GM18507 (cell line): Measurements from ENCODE around the gene RER1.

Source experiments
- DNase-seq: peaks from one replicate; pipeline ENCODE4 v3.0.0; 2011; ENCODE audit warnings: low read depth; ENCODE audit not compliant: insufficient read length; ENCODE audit errors: extremely low spot score
- FAIRE-seq: peaks from 2 replicates; lab custom pipeline; 2011; peaks lifted over from hg19 to GRCh38; lab: Jason Lieb, UNC

RER1 gene

GRCh38 chr1:2416403-2416802 lies 24.8 kb downstream of the RER1 start:
- DNase-seq (no peak), FAIRE-seq (no peak)

GRCh38 chr1:2417083-2417832 lies 25.6 kb downstream of the RER1 start:
- DNase-seq (no peak), FAIRE-seq (no peak)

- DNase-seq = no peak
- FAIRE-seq = no peak
Observed at GRCh38 chr1:2417833-2418225, 26.2 kb downstream of the RER1 start.

- DNase-seq = no peak
- no peak for FAIRE-seq
Observed at GRCh38 chr1:2418791-2419320, 27.2 kb downstream of the RER1 start.

- FAIRE-seq (no peak), DNase-seq (no peak)
Observed at GRCh38 chr1:2419416-2419815, 27.8 kb downstream of the RER1 start.

- FAIRE-seq (no peak), DNase-seq (no peak)
Observed at GRCh38 chr1:2422523-2422922, 30.9 kb downstream of the RER1 start.

- DNase-seq (no peak), FAIRE-seq (no peak)
Observed at GRCh38 chr1:2425892-2426291, 34.3 kb downstream of the RER1 start.

- FAIRE-seq (no peak), DNase-seq (no peak)
Observed at GRCh38 chr1:2426540-2426939, 34.9 kb downstream of the RER1 start.

GRCh38 chr1:2427051-2427450 lies 35.4 kb downstream of the RER1 start:
- DNase-seq (no peak), FAIRE-seq (no peak)

- DNase-seq (no peak), FAIRE-seq (no peak)
Observed at GRCh38 chr1:2427976-2428375, 36.3 kb downstream of the RER1 start.

GRCh38 chr1:2428490-2428889 lies 36.8 kb downstream of the RER1 start:
- FAIRE-seq (no peak), DNase-seq (no peak)

- no peak for FAIRE-seq
Observed at GRCh38 chr1:2429780-2430591, 38.3 kb downstream of the RER1 start.

GRCh38 chr1:2430592-2430973 lies 38.9 kb downstream of the RER1 start:
- DNase-seq = no peak
- no peak for FAIRE-seq

More at GRCh38 chr1:2429780-2430591, 38.3 kb downstream of the RER1 start:
- no peak for DNase-seq

- FAIRE-seq (no peak), DNase-seq (no peak)
Observed at GRCh38 chr1:2431103-2431502, 39.5 kb downstream of the RER1 start.

GRCh38 chr1:2431518-2431917 lies 39.9 kb downstream of the RER1 start:
- DNase-seq (no peak), FAIRE-seq (no peak)

- FAIRE-seq = no peak
- DNase-seq = no peak
Observed at GRCh38 chr1:2432441-2432844, 40.8 kb downstream of the RER1 start.

GRCh38 chr1:2433196-2433595 lies 41.6 kb downstream of the RER1 start:
- no peak for DNase-seq
- FAIRE-seq = no peak

GRCh38 chr1:2433936-2434655 lies 42.5 kb downstream of the RER1 start:
- FAIRE-seq (no peak), DNase-seq (no peak)

- DNase-seq (no peak), FAIRE-seq (no peak)
Observed at GRCh38 chr1:2435091-2435490, 43.5 kb downstream of the RER1 start.

- DNase-seq (no peak), FAIRE-seq (no peak)
Observed at GRCh38 chr1:2435746-2436355, 44.2 kb downstream of the RER1 start.
